HG03575 (cell line): ENCODE data around the gene RTN4RL2.
A peak's percentile ranks its signal among the peaks of the same experiment; 100 is the strongest.

ENCODE experiments used
- ATAC-seq: cut with Tn5 transposase; IDR thresholded peaks from one replicate; pipeline ENCODE4 v1.9.1; 2021; ENCODE audit not compliant: unreplicated experiment, insufficient number of reproducible peaks, low FRiP score; ENCODE audit errors: extremely low read depth

The RTN4RL2 gene

DNA sequence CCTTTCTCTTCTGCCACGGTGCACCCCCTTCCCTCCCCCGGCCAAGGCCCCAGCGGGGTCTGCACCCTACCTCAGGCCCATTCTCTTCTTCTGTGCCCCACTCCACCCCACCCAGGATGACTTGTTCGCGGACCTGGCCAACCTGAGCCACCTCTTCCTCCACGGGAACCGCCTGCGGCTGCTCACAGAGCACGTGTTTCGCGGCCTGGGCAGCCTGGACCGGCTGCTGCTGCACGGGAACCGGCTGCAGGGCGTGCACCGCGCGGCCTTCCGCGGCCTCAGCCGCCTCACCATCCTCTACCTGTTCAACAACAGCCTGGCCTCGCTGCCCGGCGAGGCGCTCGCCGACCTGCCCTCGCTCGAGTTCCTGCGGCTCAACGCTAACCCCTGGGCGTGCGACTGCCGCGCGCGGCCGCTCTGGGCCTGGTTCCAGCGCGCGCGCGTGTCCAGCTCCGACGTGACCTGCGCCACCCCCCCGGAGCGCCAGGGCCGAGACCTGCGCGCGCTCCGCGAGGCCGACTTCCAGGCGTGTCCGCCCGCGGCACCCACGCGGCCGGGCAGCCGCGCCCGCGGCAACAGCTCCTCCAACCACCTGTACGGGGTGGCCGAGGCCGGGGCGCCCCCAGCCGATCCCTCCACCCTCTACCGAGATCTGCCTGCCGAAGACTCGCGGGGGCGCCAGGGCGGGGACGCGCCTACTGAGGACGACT is 15.9 kb downstream of the RTN4RL2 start:
- ATAC-seq = no peak

DNA sequence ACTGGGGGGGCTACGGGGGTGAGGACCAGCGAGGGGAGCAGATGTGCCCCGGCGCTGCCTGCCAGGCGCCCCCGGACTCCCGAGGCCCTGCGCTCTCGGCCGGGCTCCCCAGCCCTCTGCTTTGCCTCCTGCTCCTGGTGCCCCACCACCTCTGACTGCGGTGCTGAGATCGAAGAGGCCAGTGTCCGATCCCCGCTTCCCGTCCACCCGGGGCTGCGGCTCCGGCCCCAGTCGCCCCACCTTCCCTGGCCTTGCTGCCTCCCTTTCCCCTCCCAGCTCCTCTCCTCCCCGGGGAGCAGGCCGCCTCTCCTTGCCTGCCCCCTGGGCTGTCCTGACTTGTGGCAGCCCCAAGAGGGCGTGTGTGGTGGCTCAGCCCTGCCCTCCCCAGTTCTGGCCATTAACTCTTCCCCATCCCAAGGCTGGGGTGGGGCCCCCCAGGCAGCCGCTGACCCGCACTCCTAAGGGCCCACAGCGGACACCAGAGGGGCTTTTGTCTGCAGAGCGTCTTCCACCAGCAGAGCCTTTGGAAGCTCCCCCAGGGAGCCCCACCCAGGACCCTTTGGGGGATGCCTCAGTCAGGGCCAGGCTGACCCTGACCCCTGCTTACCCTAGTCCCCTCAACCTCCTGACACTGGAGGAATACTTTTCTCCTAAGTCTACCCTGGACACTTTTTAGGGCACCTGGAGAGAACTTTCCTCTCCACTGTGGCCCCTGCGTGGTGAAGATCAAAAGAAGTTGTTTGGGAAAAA is 16.6 kb downstream of the RTN4RL2 start:
- ATAC-seq = no peak

DNA sequence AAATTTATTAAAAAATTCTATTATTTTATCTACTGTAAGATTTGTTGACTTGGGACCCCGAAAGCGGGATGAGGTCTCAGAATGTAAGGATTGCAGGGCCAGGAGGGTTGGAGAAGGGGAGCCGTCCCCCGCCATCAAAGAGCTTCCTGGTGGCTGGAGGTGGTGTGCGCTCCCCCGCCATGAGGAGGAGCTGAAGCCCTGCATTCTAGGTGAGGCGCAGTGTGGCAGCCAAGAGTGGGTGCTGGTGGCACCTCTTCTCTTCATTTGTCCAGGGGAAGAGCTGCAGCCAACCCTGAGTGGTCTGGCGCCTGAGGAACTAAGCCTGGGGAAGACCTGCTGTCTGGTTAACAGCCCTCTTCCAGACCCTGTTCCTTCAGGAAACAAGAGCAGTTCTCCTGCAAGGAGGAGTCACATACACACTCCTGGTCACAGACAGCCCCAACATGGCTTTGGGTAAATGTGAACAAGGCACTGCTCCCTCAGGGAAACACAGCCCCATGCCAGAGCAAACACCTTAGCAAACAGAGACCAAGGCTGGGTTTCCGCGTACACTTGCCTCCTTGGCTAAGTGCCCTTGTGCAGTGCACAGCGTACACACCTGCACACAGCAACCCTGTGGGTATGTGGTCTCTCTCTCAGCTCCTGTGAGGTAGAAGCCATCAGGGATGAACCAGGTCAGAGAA is 17.3 kb downstream of the RTN4RL2 start:
- ATAC-seq = no peak

DNA sequence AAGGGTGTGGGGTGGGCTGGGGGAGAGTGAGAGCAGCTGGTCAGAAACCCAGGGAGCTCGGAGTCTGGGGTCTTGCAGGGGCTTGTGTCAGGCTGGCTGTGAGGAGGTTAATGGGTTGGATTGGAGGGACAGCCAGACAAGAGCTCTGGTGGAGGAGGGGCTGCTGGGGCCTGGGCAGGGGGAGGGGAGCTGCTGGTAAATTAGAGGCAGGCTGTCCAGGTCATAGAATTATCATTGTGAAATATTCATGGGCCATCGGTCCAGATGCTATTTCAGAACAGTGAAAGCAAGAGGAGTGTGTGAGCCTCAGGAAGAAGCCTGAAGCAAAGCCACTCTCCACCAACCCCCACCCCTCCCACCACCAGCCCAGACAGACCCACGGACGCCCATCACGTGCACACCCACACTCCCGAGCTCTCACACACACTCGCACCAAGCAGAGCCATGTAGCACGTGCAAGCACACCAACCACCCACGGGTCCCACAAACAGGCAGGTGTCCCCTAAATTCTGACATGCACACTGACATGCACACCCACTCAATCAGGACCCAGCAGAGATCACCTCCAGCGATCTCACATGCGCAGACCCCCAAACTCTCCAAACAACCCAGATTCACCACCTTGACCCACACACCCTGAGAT is 18.8 kb downstream of the RTN4RL2 start:
- ATAC-seq = no peak

DNA sequence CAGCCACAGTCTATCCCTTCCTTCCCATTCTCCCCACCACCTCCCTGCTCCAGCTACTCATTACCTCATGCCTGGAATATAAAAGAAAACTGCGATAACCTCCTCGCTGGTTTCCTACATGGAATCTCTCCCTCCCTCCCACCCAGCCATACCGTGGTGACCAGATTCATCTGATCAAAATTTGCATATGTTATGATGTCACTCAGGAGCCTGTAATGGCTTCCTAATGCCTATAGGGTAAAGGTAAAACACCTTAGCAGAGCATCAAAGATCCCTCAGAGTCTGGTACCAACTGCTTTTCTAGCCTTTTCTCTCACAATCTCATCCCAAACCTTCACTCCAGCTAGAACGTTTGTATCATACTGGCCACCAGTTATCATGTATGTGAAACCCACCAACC is 19.6 kb downstream of the RTN4RL2 start:
- ATAC-seq = no peak

DNA sequence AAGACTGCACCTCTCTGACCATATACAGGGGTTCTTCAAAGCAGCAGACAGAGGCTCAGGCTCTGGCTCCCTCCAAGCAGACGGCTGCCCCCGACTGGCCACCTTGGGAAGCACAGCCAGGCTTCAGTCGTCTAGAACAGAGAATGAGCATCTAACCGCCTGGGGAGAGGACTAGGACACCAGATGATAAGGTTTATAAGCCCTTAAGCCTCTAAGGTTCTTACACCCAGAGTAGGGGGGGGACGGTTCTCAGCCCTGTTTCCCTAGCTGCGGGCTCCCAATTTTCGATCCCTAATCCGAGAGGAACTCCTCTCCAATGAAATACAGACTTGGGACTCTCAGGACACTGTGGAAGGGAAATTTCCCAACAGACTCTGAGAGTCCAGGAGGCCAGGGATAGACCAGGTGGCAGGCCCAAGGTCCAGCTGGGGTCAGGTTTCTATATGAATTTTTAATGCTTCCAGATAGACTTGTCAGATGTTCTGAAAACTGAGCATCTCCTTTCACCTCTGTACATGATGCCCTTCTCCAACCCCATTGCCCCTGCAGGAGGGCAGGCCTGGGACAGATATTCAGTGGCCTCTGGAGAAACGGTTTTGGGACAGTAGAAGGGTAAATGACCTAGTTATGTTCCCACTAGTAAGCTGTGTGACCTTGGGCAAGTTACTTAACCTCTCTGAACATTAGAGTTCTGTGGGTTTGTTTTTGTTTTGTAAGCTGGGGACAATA is 20.2 kb downstream of the RTN4RL2 start:
- ATAC-seq = no peak

DNA sequence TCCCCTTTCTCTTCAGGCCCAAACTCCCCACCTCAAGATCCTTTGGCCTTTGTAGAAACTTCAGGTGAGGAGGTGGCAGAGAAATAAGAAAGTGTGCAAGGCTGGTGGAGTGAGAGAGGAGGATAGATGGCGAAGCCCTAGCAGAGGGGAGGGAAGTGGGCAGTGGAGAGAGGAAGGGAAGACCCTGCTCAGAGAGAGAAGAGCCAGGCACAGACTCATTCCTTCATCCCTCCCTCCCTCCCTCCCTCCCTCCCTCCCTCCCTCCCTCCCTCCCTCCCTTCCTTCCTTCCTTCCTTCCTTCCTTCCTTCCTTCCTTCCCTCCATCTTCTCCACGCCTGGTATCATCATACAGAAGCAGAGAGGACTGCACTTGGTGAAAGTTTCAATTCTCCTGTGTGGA is 21.0 kb downstream of the RTN4RL2 start:
- ATAC-seq = no peak

DNA sequence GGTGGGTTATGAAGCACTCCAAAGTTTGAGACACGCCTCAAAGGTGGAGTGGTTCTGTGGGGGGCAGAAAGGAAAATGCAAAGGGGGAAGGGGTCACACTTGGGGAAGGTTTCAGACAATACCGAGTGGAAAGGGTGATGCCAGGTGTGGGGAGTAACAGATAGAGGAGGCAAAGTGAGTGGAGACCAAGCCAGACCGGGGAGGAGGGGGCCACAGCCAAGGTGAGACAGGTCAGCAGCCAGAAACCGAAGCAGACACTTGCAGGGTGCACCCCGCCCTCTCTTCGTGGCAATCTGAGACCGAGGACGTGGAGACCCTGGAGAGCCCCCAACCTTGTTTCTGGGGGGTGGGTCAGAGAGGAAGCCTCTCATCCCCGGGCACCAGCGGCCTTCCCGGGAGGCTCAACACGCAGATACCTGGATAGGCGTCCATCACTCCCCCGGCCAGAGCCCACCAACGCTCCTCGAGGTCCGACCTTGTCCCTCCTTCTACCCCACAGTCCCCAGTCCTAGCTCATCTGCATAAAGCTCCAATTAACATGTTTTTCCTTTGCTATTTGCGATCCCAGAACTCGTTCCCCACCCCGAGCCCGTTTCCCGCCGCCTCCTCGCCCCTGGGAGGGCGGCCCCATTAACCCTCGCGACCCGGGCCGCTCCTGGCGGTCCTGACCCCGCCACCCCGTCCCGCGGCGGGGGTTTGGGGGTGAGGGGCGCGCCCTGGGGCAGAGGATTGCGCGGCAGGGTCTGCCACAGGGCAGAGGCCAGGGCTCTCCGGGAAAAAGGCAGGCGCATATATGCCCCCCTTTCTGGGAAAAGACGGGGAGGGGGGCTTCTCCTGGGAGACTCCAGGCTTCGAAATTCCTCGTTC is 21.8 kb downstream of the RTN4RL2 start:
- ATAC-seq = no peak

DNA sequence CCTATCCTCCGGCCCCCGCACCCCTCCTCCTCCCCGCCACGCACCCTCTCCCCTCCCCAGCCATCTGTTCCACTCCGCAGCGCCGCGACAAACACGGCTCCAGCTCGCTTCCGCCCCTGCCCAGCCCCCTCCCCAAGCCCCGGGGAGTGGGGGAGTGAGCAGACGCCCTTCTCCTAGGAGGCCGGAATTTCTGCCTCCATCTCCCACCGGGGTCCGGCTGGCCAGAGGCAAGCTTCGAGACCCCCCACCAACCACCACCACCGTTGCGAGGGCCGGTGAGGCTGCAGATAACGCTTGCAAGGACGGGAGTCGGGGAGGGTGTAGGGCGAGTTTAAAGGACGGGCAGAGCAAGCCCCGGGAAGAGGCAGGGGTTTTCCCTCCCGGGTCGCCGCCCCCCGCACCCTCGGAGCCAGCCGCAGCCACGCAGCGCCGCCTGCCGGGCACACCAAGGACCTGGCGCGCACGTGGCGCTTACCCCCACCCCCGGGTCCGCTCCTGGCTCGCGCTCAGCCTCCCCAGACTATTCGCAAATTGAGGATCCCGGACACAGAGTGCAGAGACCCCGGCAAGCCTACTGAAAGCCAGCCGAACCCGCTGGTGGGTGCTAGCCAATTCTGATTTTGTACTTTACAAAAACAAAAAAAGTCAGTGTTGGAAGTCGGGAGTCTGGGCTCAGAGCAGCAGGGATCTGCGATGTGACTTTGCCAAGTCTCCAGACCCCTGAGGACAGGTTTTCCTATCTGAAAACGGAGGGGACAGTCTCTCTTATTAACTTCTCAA is 22.6 kb downstream of the RTN4RL2 start:
- ATAC-seq = no peak

DNA sequence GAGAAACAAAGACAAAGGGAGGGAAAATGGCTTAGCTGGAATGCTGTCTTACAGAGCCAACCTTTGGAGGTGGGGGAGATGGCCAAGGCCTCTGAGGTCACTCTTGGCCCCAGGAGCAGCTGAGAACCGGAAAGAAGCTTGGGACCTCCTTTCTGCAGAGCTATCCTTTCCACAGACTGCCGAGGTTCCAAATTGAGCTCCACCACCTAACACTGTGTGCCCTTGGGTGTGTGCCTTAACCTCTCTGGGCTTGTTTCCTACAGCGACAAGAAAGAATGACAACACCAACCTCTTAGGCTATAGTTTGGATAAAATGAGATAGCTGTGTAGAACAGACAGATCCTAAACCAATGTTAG is 23.2 kb downstream of the RTN4RL2 start:
- ATAC-seq = no peak

DNA sequence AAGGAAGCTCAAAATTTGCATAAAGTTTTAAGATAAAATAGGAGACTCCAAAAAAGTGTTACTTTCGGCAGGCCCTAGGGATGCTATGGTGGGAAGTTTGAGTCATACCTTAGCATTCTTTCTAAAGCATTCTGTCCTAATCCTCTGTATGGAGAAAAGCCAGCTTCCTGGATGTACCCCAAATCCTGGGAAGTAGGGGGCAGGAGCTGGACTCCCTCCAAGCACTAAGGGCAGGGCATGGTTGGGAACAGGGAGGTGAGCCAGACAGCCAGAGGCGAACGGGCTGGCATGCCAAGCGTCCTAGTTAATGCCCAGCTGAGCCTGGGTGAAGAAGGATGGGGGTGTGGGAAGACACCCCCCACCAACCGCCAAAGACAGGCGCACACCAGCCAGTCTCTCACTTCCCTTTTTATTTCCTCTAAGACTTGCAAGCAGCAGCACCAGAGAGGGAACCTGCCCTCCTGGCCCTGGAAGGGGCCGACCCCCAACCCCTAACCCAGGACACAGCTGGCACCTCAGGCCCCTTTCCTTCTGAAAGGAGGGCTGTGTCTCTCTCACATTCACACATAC is 23.9 kb downstream of the RTN4RL2 start:
- peak; percentile 47 for ATAC-seq

DNA sequence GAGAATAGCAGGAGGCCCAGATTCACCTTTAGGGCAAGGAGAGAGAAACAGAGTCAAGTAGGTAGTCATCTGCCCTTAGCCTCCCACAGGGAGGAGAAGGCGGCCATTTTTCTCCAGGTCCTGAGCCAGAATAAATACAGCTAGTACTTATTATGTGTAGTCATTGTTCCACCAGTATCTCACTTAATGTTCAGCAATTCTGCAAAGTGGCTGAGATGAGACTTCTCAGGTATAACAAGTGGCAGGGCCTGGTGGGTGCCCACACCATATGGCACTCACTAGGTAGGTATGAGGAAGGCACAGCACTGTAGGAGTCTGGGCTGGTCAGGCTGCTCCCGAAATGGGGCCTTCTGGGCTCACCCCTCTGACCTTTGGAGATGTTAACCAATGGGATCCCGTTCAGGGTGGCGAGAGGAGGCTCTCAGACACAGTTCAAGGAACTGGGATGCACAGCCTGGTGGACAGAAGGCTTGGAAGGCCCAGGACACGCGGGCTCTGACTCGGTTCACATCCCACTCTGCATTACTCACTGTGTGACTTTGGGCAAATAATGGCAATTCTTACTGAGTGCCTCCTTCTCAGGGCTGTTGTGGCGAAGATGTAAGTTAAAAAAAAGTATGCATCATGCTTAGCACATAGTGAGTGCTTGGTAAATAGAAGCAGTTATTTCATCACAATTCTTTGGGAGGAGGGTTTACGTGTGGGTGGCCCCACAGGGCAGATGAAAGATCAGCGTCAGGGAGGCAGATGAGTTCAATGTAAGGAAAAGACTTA is 25.1 kb downstream of the RTN4RL2 start:
- ATAC-seq = no peak

DNA sequence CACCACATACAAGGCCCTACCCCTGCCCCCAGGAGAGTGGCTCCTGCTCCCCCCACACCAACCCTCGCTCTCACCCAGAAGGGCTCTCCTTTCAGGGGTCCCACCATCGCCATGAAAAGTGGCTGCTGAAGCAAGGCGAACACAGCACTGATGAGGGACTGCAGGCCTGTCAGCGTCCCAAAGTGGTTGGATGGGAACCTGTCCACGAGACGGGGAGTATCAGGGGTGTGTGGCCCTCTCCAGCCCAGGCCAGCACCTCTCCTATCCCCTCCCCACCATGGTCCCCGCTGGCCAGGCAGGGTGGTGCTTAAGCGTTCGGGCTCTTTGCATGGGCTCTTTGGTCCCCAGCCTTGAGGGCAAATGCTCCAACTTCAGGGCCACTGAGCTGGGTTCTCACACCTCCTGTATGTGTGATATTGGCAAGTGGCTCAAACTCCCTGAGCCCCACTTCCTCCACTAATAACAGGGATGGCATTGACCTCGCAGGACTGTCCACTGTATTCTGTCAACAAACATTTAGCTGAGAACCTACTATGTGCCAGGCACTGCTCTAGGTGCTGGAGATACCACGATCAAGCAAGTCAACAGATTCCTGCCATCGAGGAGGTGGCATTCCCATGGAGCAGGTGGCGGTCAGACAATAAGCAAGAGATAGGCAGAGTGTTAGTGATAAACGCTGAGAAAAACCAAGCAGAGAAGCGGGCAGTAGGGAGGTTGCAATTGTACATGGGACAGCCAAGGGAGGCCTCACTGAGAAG is 26.9 kb downstream of the RTN4RL2 start:
- ATAC-seq = no peak

DNA sequence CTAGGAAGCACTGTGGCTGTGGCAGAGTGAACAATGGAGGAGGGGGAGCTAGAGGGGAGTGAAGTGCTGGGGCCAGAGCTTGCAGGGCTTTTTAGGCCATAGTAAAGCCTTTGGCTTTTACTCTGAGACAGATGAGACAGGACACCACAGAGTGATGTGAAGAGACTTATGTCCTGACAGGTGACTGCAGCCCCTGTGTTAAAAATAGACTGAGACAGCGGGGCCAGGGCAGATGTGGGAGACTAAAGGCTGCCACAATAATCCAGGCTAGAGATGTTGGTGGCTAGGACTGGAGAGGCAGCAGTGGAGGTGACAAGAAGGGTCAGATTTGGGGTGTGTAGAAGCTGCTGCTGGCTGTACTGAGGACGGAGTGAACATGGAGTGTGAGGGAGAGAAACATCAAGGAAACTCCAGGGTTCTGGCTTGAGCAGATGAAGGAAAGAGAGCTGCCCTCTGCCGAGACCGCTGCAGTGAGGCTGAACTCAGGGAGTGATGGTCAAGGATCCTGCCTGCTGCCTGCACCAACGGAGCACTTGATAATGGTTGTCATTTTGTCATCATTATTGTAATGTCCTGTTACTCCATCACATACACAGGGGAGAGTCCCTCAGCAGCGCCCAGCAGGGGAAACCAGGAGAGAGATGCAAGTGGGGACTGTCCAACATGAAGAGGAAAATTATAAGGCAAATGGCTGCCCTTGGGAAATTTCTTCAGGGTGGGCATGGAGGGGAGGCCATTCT is 27.8 kb downstream of the RTN4RL2 start:
- no peak for ATAC-seq
